Astrocyte (in vitro differentiated cells and primary cell): ENCODE results near the gene UGT1A8.
"Not testable (repeated sequence)": the region's sequence is repeated elsewhere in the genome, so short reads cannot be mapped to it uniquely, and the experiment has no call there.

Source experiments
- EZH2 ChIP-seq: IDR thresholded peaks from 2 replicates; pipeline ENCODE4 v1.6.1; 2012; ENCODE audit warnings: mild to moderate bottlenecking, low read length, inconsistent platforms; ENCODE audit not compliant: insufficient read depth
- TF ChIP-seq, protein P1 (sequence below): IDR thresholded peaks from 2 replicates; pipeline ENCODE4 v1.5.1; 2011; ENCODE audit warnings: low read depth, mild to moderate bottlenecking, inconsistent platforms, low read length, moderate library complexity; ENCODE audit not compliant: insufficient read depth

DNA sequence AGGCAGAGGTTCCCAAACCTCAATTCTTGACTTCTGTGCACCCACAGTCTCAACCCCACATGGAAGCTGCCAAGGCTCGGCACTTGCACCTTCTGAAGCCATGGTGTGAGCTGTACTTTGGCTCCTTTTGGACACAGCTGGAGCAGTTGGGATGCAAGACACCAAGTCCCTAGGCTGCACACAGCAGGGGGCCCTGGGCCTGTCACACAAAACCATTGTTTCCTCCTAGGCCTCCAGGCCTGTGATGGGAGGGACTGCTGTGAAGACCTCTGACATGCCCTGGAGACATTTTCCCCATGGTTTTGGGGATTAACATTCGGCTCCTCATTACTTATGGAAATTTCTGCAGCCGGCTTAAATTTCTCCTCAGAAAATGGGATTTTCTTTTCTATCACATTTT lies 28.6 kb downstream of the UGT1A8 start:
- not testable (repeated sequence) for TF ChIP-seq EZH2
- TF ChIP-seq, protein P1, sequence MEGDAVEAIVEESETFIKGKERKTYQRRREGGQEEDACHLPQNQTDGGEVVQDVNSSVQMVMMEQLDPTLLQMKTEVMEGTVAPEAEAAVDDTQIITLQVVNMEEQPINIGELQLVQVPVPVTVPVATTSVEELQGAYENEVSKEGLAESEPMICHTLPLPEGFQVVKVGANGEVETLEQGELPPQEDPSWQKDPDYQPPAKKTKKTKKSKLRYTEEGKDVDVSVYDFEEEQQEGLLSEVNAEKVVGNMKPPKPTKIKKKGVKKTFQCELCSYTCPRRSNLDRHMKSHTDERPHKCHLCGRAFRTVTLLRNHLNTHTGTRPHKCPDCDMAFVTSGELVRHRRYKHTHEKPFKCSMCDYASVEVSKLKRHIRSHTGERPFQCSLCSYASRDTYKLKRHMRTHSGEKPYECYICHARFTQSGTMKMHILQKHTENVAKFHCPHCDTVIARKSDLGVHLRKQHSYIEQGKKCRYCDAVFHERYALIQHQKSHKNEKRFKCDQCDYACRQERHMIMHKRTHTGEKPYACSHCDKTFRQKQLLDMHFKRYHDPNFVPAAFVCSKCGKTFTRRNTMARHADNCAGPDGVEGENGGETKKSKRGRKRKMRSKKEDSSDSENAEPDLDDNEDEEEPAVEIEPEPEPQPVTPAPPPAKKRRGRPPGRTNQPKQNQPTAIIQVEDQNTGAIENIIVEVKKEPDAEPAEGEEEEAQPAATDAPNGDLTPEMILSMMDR: not testable (repeated sequence)
